Epithelial cell of esophagus (primary cell): ENCODE results near the gene SEC61A1.

Experiments used
- DNase-seq: peaks from one replicate; pipeline ENCODE4 v3.0.0; 2010; ENCODE audit warnings: low read depth
- H3K4me3 ChIP-seq: 2 replicates; pipeline ENCODE4 v1.5.1; 2011; ENCODE audit warnings: mild to moderate bottlenecking, low read length, control low read depth
- CTCF ChIP-seq: IDR thresholded peaks from 2 replicates; pipeline ENCODE4 v1.5.1; 2011; ENCODE audit warnings: low read depth, mild to moderate bottlenecking, low read length, control low read depth, inconsistent platforms; ENCODE audit not compliant: insufficient read depth; ENCODE audit errors: missing control alignments

Gene SEC61A1

GRCh38 chr3:128077202-128077624 is 25.0 kb downstream of the SEC61A1 start:
- DNase-seq: no peak
- H3K4me3 ChIP-seq: no peak overlapping the region
- no peak for TF ChIP-seq CTCF

GRCh38 chr3:128077665-128078064 is 25.4 kb downstream of the SEC61A1 start:
- TF ChIP-seq CTCF: no peak
- no peak overlapping the region for H3K4me3 ChIP-seq

GRCh38 chr3:128078322-128078721 is 26.1 kb downstream of the SEC61A1 start:
- H3K4me3 ChIP-seq: no peak overlapping the region
- TF ChIP-seq CTCF: no peak
- DNase-seq: no peak

More at GRCh38 chr3:128077665-128078064, 25.4 kb downstream of the SEC61A1 start:
- no peak for DNase-seq

GRCh38 chr3:128078875-128079274 is 26.6 kb downstream of the SEC61A1 start:
- TF ChIP-seq CTCF: no peak
- no peak overlapping the region for H3K4me3 ChIP-seq
- DNase-seq: no peak

- no peak for TF ChIP-seq CTCF
- no peak overlapping the region for H3K4me3 ChIP-seq
- DNase-seq: no peak
Observed at GRCh38 chr3:128079823-128080222, 27.6 kb downstream of the SEC61A1 start.

GRCh38 chr3:128080323-128081080 is 28.3 kb downstream of the SEC61A1 start:
- DNase-seq: peak; percentile 29

More at GRCh38 chr3:128080323-128081080, 28.3 kb downstream of the SEC61A1 start:
- no peak for TF ChIP-seq CTCF
- H3K4me3 ChIP-seq: no peak overlapping the region
